Measurements from ENCODE around the gene TNF.

TNF gene

GRCh38 chr6:31557443-31558317 lies 17.7 kb upstream of the TNF start:
- no peak for ATAC-seq
- TF ChIP-seq OSR1 (CRISPR knock-in tag; IDR thresholded peaks at IDR 0.05) (no peak), PATZ1 (CRISPR knock-in tag; IDR thresholded peaks at IDR 0.05; ENCODE audit: borderline replicate concordance) (no peak), ZNF8 (CRISPR knock-in tag; IDR thresholded peaks at IDR 0.05) (no peak)

- TF ChIP-seq GLIS3 (CRISPR knock-in tag; IDR thresholded peaks at IDR 0.05), result no peak
- TF ChIP-seq ZFP30 (CRISPR knock-in tag; IDR thresholded peaks at IDR 0.05), result no peak
- no peak for TF ChIP-seq RARB (CRISPR knock-in tag; IDR thresholded peaks at IDR 0.05)
- TF ChIP-seq CSRNP3 (CRISPR knock-in tag; IDR thresholded peaks at IDR 0.05), result no peak
- no peak for TF ChIP-seq ZFP3 (CRISPR knock-in tag; IDR thresholded peaks at IDR 0.05)
- no peak for TF ChIP-seq ZNF565 (CRISPR knock-in tag; conservative IDR thresholded peaks at IDR 0.05; ENCODE audit: low read depth)
- TF ChIP-seq POU6F1 (CRISPR knock-in tag; IDR thresholded peaks at IDR 0.05; ENCODE audit: borderline replicate concordance, low read depth), result no peak
- no peak for TF ChIP-seq CSDC2 (CRISPR knock-in tag; IDR thresholded peaks at IDR 0.05)
- no peak for TF ChIP-seq TSHZ2 (CRISPR knock-in tag; IDR thresholded peaks at IDR 0.05)
- TF ChIP-seq OSR1 (CRISPR knock-in tag; IDR thresholded peaks at IDR 0.05), result no peak
- no peak for TF ChIP-seq ESRRG (CRISPR knock-in tag; IDR thresholded peaks at IDR 0.05)
- no peak for TF ChIP-seq PATZ1 (CRISPR knock-in tag; IDR thresholded peaks at IDR 0.05; ENCODE audit: borderline replicate concordance)
- no peak for TF ChIP-seq TOX (CRISPR knock-in tag; IDR thresholded peaks at IDR 0.05; ENCODE audit: borderline replicate concordance)
- no peak for TF ChIP-seq CREB5 (CRISPR knock-in tag; IDR thresholded peaks at IDR 0.05; ENCODE audit: low read depth)
- no peak for TF ChIP-seq ZNF70 (CRISPR knock-in tag; IDR thresholded peaks at IDR 0.05)
- no peak for TF ChIP-seq ARNTL (CRISPR knock-in tag; IDR thresholded peaks at IDR 0.05; ENCODE audit: borderline replicate concordance, low read depth)
- no peak for TF ChIP-seq ZNF8 (CRISPR knock-in tag; IDR thresholded peaks at IDR 0.05)
- ATAC-seq, result no peak
These were observed 17.1 kb upstream of the TNF start for GRCh38 chr6:31558318-31558625.
